OCI-M2 (cell line): ENCODE data around the gene WDR90.
A peak's percentile ranks its signal among the peaks of the same experiment; 100 is the strongest.

Experiments used
- DNase-seq: peaks from one replicate; lab custom pipeline; 2025; ENCODE audit not compliant: unreplicated experiment; lab: John Stamatoyannopoulos, UW

Gene WDR90

GRCh38 chr16:674214-674881, 25.2 kb downstream of the WDR90 start:
- DNase-seq = no peak

DNA sequence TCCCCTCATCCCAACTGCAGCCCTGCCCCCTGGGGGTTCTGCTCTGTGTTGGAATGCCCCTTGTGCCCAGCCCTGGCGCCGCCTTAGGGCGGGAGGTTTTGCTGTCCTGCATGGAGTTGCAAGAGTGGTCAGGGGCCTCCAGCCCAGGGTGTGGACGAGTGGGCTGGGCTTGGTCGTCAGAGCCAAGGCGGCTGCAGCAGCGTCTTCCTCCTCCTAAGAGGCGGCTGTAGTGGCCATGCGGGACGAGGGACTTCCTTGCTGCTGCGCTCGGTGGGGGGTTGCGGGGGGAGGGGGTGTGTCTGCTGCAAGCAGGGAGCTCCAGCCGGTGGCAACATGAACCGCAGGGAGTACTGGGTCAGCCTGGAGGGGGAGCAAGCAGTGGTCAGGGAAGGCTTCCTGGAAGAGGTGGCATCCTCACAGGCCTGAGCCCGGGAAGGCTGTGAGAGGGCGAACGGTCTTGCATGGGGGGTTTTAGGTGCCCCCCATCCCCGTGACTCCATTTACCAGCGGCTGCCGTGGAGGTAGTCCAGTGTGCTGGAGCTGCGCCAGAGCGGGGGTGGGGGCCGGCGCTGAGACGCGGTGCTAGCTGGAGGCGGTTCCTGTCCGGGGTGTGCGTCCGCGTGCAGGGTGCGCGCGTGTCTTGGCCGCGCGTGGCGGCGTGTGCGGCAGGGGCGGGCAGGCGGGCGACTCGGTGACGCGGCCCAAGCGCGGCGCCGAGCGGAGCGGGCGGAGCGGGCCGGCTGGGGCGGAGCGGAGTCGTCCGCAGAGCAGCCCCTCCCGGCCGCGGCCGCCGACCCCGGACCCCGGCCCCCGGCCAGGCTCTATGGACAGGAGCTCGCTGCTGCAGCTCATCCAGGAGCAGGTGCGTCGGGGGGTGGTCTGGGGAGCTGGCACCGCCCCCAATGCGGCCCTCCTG, 26.1 kb downstream of the WDR90 start, which contains the start of gene RHBDL1:
TSS of gene RHBDL1 (plus strand) at position 704 of the 916 bp plus-strand sequence. CDS start at position 824, 120 bp downstream.
- DNase-seq = no peak

GRCh38 chr16:675884-676564, 26.9 kb downstream of the WDR90 start:
- no peak for DNase-seq

- DNase-seq = no peak
Measured at GRCh38 chr16:676565-676902, 27.4 kb downstream of the WDR90 start.

DNA sequence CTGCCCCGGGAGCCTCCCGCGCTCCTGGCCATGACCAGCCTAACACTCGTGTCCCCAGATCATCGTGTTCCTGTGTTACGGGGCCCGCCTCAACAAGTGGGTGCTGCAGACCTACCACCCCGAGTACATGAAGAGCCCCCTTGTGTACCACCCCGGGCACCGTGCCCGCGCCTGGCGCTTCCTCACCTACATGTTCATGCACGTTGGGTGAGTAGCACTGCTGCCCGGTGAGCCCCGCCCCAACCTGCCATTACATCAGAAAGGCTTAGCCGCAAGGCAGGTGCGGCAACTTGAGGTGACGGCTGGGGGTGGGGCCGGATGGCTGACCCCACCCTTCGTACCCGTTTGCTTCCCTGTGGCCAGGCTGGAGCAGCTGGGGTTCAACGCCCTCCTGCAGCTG, 27.7 kb downstream of the WDR90 start:
- DNase-seq = no peak

DNA sequence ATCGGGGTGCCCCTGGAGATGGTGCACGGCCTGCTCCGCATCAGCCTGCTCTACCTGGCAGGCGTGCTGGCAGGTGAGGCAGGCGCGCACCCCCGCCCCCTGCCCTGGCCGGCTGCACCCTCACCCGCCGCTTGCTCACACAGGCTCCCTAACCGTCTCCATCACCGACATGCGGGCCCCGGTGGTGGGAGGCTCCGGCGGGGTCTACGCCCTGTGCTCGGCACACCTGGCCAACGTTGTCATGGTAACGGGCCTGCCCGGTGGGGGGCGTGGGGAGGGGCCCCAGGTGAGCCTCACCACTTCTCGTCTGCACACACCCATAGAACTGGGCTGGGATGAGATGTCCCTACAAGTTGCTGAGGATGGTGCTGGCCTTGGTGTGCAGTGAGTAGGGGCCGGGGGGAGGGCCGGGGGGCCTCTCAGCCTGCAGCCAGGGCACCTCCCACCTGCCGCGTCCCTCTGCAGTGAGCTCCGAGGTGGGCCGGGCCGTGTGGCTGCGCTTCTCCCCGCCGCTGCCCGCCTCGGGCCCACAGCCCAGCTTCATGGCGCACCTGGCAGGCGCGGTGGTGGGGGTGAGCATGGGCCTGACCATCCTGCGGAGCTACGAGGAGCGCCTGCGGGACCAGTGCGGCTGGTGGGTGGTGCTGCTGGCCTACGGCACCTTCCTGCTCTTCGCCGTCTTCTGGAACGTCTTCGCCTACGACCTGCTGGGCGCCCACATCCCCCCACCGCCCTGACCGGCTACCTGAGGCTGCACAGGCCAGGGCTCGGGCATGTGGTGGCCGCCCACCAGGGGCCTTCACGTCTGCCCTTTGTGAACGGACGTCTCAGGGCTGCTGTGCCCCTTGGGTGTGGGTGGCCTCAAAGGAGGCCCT, 28.4 kb downstream of the WDR90 start:
- DNase-seq = no peak

DNA sequence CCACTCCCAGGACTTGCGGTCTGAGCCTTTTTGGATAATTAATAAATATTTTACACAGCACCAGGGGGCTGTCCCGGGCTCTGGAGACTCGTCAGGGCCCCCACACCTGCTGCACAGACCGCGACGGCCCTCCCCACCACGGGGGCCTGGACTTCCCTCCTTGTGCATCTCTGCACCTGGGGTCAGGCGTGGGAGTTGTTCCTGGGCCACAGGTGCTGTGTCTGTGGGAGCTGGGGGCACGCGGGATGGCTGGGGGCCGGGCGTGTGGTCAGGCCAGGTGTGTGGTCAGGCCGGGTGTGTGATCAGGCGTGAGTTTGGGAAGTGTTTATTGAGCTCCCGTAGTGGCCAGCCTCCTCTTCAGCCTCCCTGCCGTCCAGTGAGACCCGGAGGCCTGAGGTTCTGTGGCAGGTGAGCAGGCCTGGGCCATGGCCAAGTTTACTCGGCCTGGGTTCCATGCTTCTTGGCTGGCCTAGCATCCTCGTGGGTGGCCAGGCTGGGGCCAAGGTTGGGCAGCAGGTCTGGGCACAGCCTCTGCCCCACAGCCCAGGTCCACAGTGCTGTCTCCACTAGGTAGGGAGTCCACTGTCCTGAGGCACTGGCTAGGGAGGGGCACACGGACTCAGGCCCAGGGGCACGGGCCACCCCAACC, 29.2 kb downstream of the WDR90 start:
- DNase-seq = no peak

- peak; percentile 10 for DNase-seq
Measured at GRCh38 chr16:678858-679813, 30.0 kb downstream of the WDR90 start.

GRCh38 chr16:679814-680624, 30.9 kb downstream of the WDR90 start, which contains the start of gene STUB1:
STUB1 (plus strand) TSS chr16:680410; CDS start chr16:680526, 116 bp downstream.
- peak; percentile 25 for DNase-seq

- DNase-seq = no peak
Measured at GRCh38 chr16:680625-680945, 31.4 kb downstream of the WDR90 start.

DNA sequence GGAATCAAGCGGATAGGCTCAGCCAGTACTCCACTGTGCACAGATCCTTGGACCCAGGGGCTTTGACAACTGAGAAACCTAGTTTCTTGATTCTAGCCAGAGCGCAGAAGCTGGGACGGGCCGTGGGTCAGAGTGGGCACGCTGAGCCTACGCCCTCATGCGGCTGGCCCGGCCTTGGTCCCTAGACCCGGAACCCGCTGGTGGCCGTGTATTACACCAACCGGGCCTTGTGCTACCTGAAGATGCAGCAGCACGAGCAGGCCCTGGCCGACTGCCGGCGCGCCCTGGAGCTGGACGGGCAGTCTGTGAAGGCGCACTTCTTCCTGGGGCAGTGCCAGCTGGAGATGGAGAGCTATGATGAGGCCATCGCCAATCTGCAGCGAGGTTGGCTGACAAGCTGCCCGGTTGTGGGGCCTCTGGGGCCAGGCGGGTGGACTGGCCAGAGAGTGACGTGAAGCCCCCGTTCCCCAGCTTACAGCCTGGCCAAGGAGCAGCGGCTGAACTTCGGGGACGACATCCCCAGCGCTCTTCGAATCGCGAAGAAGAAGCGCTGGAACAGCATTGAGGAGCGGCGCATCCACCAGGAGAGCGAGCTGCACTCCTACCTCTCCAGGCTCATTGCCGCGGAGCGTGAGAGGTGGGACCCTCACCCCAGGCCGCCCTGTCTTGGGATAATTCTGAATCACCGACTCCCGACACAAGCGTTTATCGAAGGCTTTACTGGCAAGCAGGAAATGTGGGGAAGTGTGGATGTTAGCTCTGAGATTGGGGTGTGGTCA, 32.0 kb downstream of the WDR90 start:
- DNase-seq = no peak

GRCh38 chr16:681746-682427, 32.7 kb downstream of the WDR90 start:
- no peak for DNase-seq

GRCh38 chr16:682493-683395, 33.6 kb downstream of the WDR90 start:
- no peak for DNase-seq

- no peak for DNase-seq
Measured at GRCh38 chr16:683396-684070, 34.4 kb downstream of the WDR90 start.

- no peak for DNase-seq
Measured at GRCh38 chr16:684071-684794, 35.1 kb downstream of the WDR90 start, which contains the start of gene JMJD8. JMJD8 (minus strand) TSS chr16:684334; CDS start chr16:684319, 15 bp downstream.
